ENCODE results near the gene ITFG2. TPM values are rescaled to one million over a fixed set of nuclear protein-coding genes. Genes with fewer than 3 reads are reported as not detected.

Gene ITFG2
- total RNA-seq, 1 experiment from 2014 or later: 41.6 TPM

- Mint-ChIP-seq H3K27ac (no peak overlapping the region), H3K4me1 (peaks cover 10 to 11% of the 10 kb centered on the region in 2 experiments), H3K9me3 (no peaks in the 10 kb centered on the region), H3K36me3 (ENCODE audit: insufficient read depth in 1 of 3, low read depth in 3 of 3) (no peaks in the 10 kb centered on the region), H3K4me3 (no peak overlapping the region), H3K27me3 (ENCODE audit: low read depth) (peaks cover 13% of the 10 kb centered on the region)
- H4K91ac ChIP-seq (ENCODE audit: insufficient read length, low read depth, low read length): no peak overlapping the region
- H2BK120ac ChIP-seq (ENCODE audit: low read depth, low read length, poor library complexity, severe bottlenecking): no peak overlapping the region
- H3K9ac ChIP-seq (ENCODE audit: extremely low read depth, insufficient read length, low read length): no peak overlapping the region
- no peaks in the 10 kb centered on the region for H3K79me1 ChIP-seq (ENCODE audit: insufficient read depth, low read depth, low read length, poor library complexity, severe bottlenecking)
- no peaks in the 10 kb centered on the region for H3K23me2 ChIP-seq (ENCODE audit: insufficient read length, low read depth, low read length, poor library complexity, severe bottlenecking)
- H2BK12ac ChIP-seq (ENCODE audit: insufficient read length, low read depth, low read length): no peak overlapping the region
- no peak overlapping the region for H3K4ac ChIP-seq (ENCODE audit: low read depth, low read length)
- DNase-seq: no peak
- no peak overlapping the region for H2BK15ac ChIP-seq (ENCODE audit: low read depth, low read length)
- H3K23ac ChIP-seq (ENCODE audit: insufficient read length, low read depth, low read length): no peak overlapping the region
- no peak overlapping the region for H3K56ac ChIP-seq (ENCODE audit: insufficient read length, low read depth, low read length)
- H2AFZ ChIP-seq (ENCODE audit: low read length): no peak overlapping the region
- H4K20me1 ChIP-seq (ENCODE audit: control insufficient read depth, insufficient read depth, insufficient read length): no peaks in the 10 kb centered on the region
- H4K5ac ChIP-seq (ENCODE audit: insufficient read length, low read depth, low read length): no peak overlapping the region
- H3K27me3 ChIP-seq (ENCODE audit: insufficient read depth, low read length): no peaks in the 10 kb centered on the region
- no peak overlapping the region for H2BK5ac ChIP-seq (ENCODE audit: insufficient read length, low read length)
- H2AK5ac ChIP-seq (ENCODE audit: insufficient read length, low read length): no peak overlapping the region
- no peak overlapping the region for H3T11ph ChIP-seq (ENCODE audit: low read length)
- no peak overlapping the region for H3K18ac ChIP-seq (ENCODE audit: insufficient read length, low read depth, low read length)
- TF ChIP-seq CTCF (conservative IDR thresholded peaks at IDR 0.05): no peak
- H3K4me2 ChIP-seq (ENCODE audit: insufficient read depth, insufficient read length, low read length): no peak overlapping the region
- no peak overlapping the region for H4K8ac ChIP-seq (replicated peaks; ENCODE audit: insufficient read length, low read depth, low read length)
- H3K14ac ChIP-seq (ENCODE audit: insufficient read depth, low read length): no peak overlapping the region
- H3K79me2 ChIP-seq (ENCODE audit: insufficient read depth, low read length): no peaks in the 10 kb centered on the region
- no peaks in the 10 kb centered on the region for H3K9me3 ChIP-seq (ENCODE audit: control insufficient read depth, low read depth, low read length)
- H3K4me1 ChIP-seq (ENCODE audit: insufficient read depth, low read length): peaks cover 4% of the 10 kb centered on the region; the same call in 1 of the 2 replicates
- no peak overlapping the region for H2BK20ac ChIP-seq (ENCODE audit: low read depth, low read length, poor library complexity, severe bottlenecking)
- no peak overlapping the region for H3K27ac ChIP-seq (ENCODE audit: insufficient read length, low read depth, low read length)
These were observed 48.1 kb upstream of the ITFG2 start for GRCh38 chr12:2764398-2764797.
